NCI-H2171 (cell line): ENCODE results near the gene MLLT10.
"Not testable (repeated sequence)": the region's sequence is repeated elsewhere in the genome, so short reads cannot be mapped to it uniquely, and the experiment has no call there.

ENCODE experiments used
- DNase-seq: peaks from one replicate; lab custom pipeline; 2025; lab: John Stamatoyannopoulos, UW

The MLLT10 gene

DNA sequence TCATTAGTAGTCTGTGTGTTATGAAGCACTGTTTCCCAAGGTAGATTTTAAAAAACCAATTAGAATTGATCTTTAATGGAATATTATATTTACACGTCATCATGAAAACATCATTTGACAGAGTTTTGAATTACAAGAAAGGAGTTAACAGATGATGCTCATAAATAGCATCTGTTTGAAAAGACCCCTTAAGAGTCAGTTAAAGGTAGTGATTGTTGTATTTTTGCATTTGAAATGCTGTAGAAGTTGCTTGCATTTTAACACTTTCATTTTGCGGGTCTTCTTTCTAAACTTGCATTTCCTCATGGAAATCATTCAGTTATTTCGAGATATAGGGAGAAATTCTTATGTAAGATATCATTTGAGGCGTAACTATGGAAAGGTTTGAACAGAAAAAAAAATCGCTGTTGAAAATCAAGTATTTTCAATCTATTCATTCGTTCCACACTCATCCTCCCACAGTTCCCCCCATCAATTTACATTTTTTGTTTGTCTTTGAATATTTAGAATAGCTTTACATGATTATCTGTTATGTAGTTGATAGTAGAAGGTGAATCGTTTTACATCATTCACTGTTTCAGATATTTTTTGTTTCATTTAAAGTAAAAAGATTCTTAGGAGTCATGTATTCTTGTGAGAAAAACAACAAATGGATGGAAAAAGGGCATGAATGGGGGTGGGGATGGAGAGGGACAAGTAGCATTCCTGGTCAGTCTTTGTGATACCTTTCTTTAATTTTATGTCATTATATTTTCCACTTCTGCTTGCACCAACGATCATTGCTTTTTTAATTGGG lies 5.6 kb upstream of the MLLT10 start:
- no peak for DNase-seq

DNA sequence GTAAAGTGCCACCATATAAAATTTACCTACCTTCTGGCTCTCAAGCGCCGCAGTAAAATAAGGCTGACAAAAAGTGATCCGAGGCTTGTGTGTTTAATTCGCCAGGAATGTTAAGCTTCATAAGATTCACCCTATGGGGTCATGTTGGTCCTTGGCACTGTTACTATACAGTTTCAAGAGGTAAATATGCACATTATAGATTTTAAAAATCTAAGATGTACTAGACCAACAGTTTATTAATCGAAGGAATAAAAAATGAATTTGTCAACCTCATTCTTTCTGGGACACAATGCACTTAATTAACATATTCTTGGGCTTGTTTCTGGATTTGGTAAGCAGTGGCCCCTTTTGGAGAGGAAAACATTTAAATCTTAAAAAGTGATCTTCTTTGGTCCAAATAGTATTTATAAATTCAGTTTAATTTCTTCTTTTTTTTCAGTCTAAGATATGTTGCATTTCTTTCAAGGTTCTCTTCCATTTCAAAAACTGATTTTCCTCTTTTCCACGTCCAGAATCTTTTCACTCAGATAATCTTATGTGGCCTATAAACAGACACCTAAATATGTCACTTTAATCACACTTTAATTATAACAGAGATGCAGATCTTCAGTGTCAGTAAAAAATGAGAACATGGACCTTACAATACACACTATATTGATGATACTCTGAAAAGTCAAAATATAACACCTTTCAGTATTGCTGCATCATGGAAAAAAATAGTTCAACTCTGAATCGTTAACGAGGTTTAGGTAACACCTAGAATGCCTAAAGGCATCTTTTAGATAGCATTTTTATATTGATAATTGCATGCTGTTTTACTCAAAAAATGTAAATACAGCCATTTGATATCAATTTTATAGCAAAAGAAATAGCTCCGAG lies 4.8 kb upstream of the MLLT10 start:
- DNase-seq = no peak

DNA sequence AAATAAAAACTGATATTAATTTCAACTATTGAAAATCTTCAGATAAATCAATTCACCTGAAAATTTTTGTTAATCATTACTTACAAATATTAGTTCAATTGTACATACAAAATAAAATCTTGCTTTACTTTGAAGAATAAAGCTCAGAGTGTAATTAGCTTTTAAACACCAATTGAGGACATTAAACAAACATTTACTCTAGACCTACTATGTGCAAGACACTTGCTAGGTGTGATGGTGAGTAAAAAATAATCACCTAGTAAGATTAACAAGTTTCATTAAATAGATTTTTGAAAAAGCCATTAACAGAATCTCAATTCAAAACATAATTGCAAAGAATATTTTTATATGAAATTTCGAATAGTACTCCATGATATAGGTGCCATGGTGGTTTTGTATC lies 3.9 kb upstream of the MLLT10 start:
- no peak for DNase-seq

DNA sequence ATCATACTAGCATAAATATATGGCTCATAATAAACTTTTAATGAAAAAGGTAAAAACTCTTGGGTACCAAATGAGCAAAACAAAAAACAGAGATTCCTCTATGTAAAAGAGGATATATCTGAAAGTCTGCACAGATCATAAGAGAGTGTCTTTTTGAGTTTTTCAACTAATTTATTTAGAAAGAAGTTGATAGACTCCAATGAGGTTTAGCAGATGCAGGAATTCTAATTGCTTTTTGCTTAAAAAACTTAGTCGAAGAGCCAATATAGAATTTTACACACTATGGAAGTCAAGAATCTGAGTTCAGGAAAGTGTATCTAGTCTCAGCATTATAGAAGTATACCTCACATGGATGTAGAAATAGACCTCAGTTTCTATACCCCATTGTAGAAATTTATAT lies 3.4 kb upstream of the MLLT10 start:
- DNase-seq = no peak

DNA sequence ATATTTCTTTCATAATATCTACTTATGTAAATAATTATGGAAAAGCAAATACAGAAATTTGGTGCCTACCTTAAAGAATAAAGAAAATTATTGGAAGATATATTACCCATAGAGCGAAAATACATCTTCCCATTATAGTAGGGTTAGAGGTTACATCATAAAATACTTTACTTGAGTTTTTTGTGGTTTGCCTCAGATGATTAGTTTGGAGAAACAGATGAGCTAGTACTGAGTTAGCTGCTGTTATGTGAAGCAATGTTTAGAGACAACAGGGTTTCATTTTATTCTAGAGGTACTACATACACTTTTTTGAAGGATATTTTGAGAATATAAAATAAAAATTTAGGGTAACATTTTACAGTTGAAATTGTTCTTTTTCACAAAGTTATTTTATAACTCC lies 2.9 kb upstream of the MLLT10 start:
- no peak for DNase-seq

DNA sequence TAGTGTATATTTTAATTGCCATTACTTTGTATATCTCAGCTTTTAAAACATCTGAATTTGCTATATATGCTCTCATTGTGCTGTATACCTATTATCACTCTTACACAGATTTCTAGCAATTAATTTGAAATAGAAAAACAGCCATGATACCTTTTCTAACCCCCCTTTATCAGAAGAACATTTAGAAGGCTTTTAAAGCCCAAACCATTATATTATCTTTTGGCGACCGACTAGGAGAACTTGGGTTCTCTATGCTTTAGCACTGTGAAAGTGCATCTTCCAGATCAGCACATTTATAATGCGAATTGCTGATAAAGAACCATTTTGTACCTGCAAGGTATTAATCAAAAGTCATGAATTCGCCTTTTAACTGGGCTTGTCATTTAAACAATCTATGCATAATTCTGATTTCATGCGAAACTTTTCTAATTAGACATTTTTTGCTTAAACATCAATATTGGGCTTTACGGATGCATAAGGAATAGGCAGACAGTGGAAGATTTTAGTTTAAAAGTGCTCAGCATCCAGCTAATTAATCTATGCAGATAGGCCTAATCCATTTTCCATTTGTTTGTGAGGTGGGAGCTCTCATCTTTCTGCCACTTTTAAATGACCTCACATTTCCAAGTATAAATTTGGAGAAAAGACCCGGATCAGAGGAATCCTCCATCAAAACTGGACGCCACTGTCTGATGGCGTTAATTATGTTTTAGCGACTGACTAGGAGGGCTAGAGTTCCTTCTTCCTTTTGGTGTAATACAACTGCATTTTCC lies 1.2 kb upstream of the MLLT10 start:
- no peak for DNase-seq

DNA sequence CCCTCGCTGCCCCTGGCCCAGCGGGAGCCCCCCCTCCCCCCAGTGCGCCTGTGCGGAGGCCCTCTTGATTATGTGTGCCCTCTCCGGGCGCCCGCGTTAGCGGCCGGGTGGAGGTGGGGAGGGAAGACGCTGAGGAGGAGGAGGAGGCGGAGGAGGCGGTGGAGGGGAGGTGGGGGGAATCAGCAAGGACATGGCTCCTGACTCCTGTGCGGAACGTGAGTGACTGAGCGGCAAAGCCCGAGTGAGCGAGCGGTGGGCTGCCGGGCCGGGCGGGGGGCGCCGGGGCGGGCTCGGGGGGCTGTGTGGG lies 201 bp downstream of the MLLT10 start:
- DNase-seq = no peak

DNA sequence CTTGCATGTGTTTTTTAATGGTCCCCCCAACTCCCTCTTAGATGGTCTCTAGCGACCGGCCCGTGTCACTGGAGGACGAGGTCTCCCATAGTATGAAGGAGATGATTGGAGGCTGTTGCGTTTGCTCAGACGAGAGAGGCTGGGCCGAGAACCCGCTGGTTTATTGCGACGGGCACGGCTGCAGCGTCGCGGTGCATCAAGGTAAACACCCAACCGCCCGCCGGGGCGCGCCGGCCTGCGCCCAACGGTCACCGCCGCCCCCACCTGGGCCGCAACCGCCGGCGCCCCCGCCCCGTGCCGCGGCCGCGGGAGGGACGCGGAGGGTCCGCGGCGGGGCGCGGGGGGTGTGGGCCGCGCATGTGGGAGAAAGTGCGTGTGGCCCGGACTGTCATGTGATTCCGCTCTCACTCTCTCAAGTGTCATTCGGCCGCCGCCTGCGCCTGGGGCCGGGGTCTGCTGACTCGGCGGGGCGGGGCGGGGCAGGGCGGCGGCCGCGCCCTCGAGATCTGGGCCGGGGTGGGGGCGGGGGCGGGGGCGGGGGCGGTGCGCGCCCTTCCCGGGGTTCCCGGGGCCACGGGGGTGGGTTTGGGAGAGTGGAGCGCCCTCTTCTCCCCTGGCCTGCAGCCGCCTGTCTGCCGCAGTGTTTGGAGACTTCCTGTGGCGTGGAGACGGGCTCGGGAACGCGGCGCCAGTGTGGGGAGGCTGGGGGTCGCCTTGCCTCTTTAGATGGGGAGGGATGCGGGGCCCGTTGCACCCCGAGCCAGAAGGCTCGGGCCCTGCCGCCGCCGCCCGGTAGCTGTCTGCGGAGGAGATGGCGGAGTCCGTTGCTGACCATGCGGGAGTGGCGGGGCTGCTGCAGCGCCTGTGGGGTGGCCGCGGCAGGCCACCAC lies 817 bp downstream of the MLLT10 start:
- no peak for DNase-seq

DNA sequence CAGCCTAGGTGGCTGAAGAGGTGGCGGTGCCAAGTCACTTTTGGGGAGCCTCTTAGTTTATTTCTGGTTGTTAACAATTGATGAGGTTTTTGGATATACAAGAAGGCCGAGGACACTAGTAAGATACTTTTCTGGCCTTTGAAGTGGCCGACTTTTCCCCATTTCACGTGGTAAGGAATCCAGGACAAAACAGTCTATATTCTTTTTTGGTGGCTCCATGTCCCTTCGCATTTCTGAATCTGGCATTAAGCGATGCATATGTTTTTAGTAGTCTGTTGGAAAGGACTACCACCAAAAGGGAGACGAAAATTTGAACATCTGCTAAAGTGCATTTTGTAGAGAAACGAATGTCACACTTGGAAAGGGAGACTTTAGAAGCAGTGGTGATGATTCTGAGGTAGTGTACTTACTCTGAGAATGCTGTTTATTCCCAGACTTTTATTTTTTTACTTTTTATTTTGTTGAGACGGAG lies 1.5 kb downstream of the MLLT10 start:
- no peak for DNase-seq

DNA sequence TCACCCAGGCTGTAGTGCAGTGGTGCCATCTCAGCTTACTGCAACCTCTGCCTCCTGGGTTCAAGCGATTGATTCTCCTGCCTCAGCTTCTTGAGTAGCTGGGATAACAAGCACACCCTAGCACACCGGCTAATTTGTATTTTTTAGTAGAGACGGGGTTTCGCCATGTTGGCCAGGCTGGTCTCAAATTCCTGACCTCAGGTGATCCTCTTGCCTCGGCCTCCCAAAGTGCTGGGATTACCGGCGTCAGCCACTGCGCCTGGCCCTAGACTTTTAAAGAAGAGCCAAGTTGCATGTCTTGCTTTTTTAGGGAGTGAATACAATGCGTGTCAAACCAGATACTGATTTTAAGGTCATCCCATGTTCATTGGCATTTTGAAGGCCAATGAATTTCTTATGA lies 1.9 kb downstream of the MLLT10 start:
- DNase-seq = not testable (repeated sequence)

DNA sequence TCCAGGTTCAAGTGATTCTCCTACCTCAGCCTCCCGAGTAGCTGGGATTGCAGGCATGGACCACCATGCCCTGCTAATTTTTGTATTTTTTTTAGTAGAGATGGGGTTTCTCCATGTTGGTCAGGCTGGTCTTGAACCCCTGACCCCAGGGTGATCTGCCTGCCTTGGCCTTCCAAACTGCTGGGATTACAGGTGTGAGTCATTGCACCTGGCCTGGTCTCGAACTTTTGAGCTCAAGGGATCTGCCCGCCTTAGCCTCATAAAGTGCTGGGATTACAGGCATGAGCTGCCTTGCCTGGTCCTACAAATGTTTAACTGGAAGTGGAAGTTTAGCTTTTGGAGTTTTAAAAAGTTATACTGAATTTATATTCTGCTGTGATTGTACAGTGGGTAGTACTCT lies 2.8 kb downstream of the MLLT10 start:
- DNase-seq = no peak

DNA sequence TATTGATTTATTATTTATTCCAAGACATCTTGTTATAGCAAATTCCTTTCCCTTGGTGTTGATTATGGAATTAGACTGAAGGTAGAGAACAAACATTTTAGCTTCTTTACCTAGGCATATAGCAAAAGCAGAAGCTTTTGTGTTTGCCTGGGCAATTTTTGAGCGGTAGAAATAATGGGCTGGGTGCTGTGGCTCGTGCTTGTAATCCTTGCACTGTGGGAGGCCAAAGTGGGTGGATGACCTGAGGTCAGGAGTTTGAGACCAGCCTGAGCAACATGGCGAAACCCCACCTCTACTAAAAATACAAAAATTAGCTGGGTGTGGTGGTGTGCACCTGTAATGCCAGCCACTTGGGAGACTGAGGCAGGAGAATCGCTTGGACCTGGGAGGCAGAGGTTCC lies 6.7 kb downstream of the MLLT10 start:
- not testable (repeated sequence) for DNase-seq

DNA sequence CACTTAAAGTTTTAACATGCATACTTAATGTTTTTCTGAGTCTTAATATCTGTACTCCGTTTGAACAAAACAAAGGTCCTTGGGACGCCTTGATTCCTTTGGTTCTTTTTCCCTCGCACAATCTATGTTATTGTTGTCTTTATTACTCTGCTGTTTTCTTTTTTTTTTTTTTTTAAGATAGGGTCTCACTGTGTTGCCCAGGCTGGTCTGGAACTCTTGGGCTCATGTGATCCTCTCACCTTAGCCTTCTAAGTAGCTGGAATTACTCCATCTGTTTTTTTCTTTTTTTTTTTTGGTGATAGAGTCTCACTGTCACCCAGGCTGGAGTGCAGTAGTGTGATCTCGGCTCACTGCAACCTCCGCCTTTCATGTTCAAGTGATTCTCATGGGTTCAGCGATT lies 13.2 kb downstream of the MLLT10 start:
- DNase-seq = no peak

DNA sequence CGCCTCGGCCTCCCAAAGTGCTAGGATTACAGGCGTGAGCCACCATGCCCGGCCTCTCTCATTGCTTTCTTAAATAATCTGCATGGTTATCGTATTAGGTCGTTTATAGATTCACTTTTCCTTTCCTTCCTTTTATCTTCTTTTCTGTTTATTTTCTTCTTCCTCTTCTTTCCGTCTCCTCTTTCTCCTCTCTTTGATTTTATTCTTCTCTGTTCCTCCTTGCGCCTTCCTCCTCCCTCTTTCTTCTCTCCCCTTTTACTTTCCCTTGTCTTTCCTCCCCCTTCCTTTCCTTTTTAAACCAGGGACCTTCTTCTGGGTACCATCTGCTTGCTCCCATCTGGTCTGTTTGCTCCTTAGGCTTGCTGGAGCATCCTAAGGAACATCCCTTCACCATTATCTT lies 18.6 kb downstream of the MLLT10 start:
- no peak for DNase-seq

DNA sequence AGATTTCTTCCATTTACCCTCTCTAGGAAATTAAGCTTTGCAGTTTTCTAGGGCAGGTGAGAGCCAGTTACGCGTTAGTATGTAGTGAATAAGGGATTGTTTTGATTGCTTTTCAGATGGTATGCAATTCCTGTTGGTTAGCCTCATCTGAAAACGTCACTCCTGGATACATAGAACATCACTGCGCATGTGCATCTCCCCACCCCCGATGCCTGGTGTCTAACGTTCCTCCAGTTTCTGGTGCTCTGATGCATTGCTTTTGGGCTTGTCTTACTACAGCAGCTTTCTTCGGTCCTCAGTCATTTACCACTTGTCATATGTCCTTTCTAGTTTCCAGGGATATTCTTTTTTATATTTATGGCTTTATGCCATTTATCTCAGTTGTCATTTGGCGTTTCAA lies 22.5 kb downstream of the MLLT10 start:
- DNase-seq = no peak

DNA sequence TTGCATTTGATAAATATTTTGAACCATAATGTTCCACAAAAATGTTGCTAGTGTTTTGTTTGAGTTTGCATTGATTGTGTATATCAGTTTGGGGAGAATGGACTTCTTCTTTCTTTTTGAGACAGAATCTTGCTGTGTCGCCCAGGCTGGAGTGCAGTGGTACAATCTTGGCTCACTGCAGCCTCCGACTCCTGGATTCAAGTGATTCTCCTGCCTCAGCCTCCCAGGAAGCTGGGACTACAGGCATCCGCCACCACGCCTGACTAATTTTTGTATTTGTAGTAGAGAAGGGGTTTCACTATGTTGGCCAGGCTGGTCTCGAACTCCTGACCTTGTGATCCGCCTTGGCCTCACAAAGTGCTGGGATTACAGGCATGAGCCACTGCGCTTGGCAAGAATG lies 25.0 kb downstream of the MLLT10 start:
- DNase-seq = not testable (repeated sequence)

DNA sequence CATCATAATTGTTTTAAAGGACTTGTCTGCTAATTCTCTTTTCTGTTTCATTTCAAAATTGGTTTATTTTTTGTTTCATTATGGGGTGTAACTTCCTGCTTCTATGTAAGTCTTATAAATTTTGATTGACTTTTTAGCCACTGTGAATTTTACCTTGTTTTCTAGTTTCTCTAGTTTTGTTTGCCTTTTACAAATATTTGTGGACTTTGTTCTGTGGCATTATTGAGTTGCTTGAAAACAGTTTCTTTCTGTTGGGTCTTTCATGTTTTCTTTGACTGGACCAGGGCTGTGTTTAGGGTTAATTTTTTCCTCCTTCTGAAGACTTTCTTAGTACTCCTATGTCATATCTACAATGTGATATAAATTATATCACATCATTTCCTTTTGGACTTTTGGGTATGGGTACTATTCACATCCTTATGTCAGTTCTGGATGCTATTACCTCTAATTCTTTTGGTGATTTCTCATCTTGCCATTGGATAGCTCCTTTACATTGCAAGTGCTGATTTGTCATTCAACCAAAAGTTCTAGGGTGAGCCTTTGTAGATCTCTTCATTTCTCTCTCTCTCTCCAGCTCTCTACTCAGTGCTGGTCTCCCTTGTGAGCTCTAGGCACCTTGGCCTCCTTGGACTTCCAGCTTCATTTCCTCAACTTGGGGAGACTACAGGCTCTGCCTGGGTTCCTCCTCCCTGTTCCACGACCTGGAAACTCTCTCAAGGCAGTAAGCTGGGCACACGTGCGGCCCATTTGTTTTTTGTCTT lies 36.9 kb downstream of the MLLT10 start:
- DNase-seq = no peak

DNA sequence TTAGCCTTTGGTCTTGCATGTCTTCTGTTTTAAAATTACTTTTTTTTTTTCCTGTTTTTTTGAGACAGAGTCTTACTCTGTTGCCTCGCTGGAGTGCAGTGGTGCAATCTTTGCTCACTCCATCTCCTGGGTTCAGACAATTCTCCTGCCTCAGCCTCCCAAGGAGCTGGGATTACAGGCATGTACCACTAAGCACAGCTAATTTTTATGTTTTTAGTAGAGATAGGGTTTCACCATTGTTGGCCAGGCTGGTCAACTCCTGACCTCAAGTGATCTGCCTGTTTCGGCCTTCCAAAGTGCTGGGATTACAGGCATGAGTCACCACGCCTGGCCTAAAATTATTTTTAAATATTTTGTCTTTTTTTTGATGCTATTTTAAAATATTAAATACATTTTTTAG lies 38.5 kb downstream of the MLLT10 start:
- no peak for DNase-seq

DNA sequence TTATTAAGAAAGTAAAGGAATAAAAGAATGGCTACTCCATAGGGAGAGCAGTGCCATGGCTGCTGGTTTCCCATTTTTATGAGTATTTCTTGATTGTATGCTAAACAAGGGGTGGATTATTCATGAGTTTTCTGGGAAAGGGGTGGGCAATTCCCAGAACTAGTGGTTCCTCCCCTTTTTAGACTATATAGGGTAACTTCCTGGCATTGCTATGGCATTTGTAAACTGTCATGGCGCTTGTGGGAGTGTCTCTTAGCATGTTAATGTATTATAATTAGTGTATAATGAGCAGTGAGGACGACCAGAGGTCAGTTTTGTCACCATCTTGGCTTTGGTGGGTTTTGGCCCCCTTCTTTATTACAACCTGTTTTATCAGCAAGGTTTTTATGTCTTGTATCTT lies 40.5 kb downstream of the MLLT10 start:
- not testable (repeated sequence) for DNase-seq

DNA sequence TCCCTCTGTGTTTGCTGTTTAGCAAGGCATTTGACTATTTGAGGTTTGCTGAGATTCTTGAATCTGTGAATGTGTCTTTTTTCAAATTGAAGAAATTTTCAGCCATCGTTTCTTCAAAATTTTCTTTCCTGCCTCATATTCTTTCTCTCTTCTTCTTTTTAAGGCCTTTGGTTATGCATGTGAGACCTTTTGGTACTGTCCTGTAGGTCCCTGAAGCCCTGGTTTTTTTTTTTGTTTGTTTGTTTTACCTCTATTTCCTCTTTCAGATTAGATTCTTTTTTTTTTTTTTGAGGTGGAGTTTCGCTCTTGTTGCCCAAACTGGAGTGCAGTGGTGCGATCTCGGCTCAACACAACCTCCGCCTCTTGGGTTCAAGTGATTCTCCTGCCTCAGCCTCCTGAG lies 45.3 kb downstream of the MLLT10 start:
- no peak for DNase-seq

DNA sequence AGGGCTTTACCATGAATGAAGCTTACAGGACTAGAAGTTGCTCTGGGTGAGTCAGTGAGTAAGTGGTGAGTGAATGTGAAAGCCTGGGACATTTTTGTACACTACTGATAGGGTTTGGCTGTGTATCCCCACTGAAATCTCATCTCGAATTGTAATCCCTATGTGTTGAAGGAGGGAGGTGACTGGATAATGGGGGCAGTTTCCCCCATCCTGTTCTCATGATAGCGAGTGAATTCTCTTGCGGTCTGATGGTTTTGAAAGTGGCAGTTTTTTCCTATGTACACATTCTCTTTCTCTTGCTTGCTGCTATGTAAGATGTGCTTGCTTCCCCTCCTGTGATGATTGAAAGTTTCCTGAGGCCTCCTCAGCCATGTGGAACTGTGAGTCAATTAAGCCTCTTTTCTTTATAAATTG lies 47.4 kb downstream of the MLLT10 start:
- not testable (repeated sequence) for DNase-seq
